Measurements from ENCODE around the gene PTPRZ1. TPM values are rescaled to one million over a fixed set of nuclear protein-coding genes. Genes with fewer than 3 reads are reported as not detected.

PTPRZ1 gene
- total RNA-seq, 2 experiments from 2014 or later = not detected

- H3K27me3 Mint-ChIP-seq = no peaks in the 10 kb centered on the region
- no peak for DNase-seq
- no peak overlapping the region for H3K27ac Mint-ChIP-seq
- H3K4me1 Mint-ChIP-seq = no peaks in the 10 kb centered on the region
- no peak overlapping the region for H3K4me3 Mint-ChIP-seq
- H3K9me3 Mint-ChIP-seq = no peaks in the 10 kb centered on the region
- H3K36me3 Mint-ChIP-seq = no peaks in the 10 kb centered on the region
Observed at GRCh38 chr7:122033641-122034040, 160.7 kb downstream of the PTPRZ1 start.

- Mint-ChIP-seq H3K4me3 (no peak overlapping the region), H3K4me1 (no peaks in the 10 kb centered on the region), H3K9me3 (no peaks in the 10 kb centered on the region), H3K36me3 (no peaks in the 10 kb centered on the region), H3K27ac (no peak overlapping the region), H3K27me3 (no peaks in the 10 kb centered on the region)
- no peak for DNase-seq
Observed at GRCh38 chr7:122035876-122036275, 162.9 kb downstream of the PTPRZ1 start.

GRCh38 chr7:122038134-122038533 is 165.2 kb downstream of the PTPRZ1 start:
- Mint-ChIP-seq H3K4me1 (no peaks in the 10 kb centered on the region), H3K4me3 (no peak overlapping the region), H3K9me3 (no peaks in the 10 kb centered on the region), H3K27me3 (no peaks in the 10 kb centered on the region), H3K27ac (no peak overlapping the region), H3K36me3 (no peaks in the 10 kb centered on the region)
- no peak for DNase-seq

DNA sequence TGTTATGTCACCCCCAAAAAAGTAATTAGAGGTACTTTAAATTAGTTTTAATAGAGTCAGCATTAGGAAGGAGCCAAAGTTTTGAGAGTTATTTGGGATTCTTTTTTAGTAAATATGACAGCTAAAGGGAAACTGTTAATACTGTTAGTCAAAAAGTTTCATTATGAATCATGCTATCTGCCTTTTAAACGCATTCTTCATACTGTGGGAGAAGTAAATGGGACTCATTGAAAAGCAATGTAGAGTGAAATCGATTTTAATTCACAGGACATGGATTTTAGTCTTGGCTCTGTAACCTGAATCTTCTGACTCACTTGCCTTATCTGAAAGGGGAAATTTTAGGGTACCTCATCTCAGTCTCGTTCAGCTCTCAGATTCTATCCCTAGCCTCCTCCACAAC is 165.9 kb downstream of the PTPRZ1 start:
- no peak for DNase-seq
- H3K4me1 Mint-ChIP-seq = no peaks in the 10 kb centered on the region
- no peak overlapping the region for H3K27ac Mint-ChIP-seq
- no peaks in the 10 kb centered on the region for H3K27me3 Mint-ChIP-seq
- H3K36me3 Mint-ChIP-seq = no peaks in the 10 kb centered on the region
- H3K9me3 Mint-ChIP-seq = no peaks in the 10 kb centered on the region
- H3K4me3 Mint-ChIP-seq = no peak overlapping the region

- no peaks in the 10 kb centered on the region for H3K27me3 Mint-ChIP-seq
- no peak for DNase-seq
- H3K36me3 Mint-ChIP-seq = no peaks in the 10 kb centered on the region
- no peaks in the 10 kb centered on the region for H3K9me3 Mint-ChIP-seq
- no peak overlapping the region for H3K27ac Mint-ChIP-seq
- H3K4me1 Mint-ChIP-seq = no peaks in the 10 kb centered on the region
- H3K4me3 Mint-ChIP-seq = no peak overlapping the region
Observed at GRCh38 chr7:122040147-122040546, 167.2 kb downstream of the PTPRZ1 start.

DNA sequence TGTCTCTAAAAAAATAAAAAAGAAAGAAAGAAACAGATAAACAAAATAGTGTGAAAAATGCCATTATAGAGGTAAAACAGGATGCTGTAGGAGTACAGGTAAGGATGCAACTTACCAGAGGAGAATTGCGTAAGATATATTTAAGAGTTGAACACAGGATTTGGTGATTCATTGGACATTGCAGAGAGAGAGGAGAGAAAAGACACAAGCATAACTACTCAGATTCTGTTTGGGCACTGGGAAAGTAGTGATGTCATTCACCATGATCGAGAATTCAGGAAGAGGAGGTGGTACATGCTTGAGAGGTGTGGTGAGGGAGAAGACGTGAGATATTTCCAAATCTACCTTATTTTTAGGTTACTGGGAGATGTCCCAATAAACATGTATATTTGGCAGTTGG is 173.4 kb downstream of the PTPRZ1 start:
- H3K36me3 Mint-ChIP-seq = no peaks in the 10 kb centered on the region
- H3K4me1 Mint-ChIP-seq = no peaks in the 10 kb centered on the region
- no peaks in the 10 kb centered on the region for H3K9me3 Mint-ChIP-seq
- DNase-seq = no peak
- no peak overlapping the region for H3K27ac Mint-ChIP-seq
- H3K27me3 Mint-ChIP-seq = peaks cover 4% of the 10 kb centered on the region
- H3K4me3 Mint-ChIP-seq = no peak overlapping the region

- Mint-ChIP-seq H3K4me1 (no peaks in the 10 kb centered on the region), H3K27ac (no peak overlapping the region), H3K27me3 (no peaks in the 10 kb centered on the region), H3K9me3 (no peaks in the 10 kb centered on the region), H3K4me3 (no peak overlapping the region), H3K36me3 (no peaks in the 10 kb centered on the region)
- DNase-seq = no peak
Observed at GRCh38 chr7:122054393-122054792, 181.4 kb downstream of the PTPRZ1 start.

DNA sequence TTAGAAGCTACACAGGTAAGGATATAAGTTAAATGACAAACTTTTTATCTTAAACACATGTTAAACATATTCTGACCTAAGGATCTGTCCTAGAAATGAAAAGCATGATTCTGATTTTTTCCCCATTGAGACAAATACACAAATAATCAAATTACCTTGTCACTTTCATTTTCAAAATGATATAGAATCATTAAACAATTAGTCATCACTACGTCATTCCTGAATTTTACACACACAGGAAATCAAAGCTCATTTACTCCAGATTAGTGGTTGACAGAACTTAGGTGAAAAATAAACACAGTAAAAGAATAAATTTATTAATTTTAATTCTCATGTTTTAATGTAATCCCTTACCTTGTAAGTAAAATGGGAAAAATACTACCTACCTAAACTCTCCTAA is 182.1 kb downstream of the PTPRZ1 start:
- Mint-ChIP-seq H3K9me3 (no peaks in the 10 kb centered on the region), H3K36me3 (no peaks in the 10 kb centered on the region), H3K27ac (no peak overlapping the region), H3K4me3 (no peak overlapping the region), H3K27me3 (no peaks in the 10 kb centered on the region), H3K4me1 (no peaks in the 10 kb centered on the region)
- DNase-seq = no peak

GRCh38 chr7:122056977-122057376 is 184.0 kb downstream of the PTPRZ1 start:
- DNase-seq = no peak
- Mint-ChIP-seq H3K27me3 (no peaks in the 10 kb centered on the region), H3K36me3 (no peaks in the 10 kb centered on the region), H3K4me3 (no peak overlapping the region), H3K9me3 (no peaks in the 10 kb centered on the region), H3K27ac (no peak overlapping the region), H3K4me1 (no peaks in the 10 kb centered on the region)

GRCh38 chr7:122059542-122059941 is 186.6 kb downstream of the PTPRZ1 start:
- no peak overlapping the region for H3K27ac Mint-ChIP-seq
- no peaks in the 10 kb centered on the region for H3K27me3 Mint-ChIP-seq
- no peak for DNase-seq
- no peaks in the 10 kb centered on the region for H3K4me1 Mint-ChIP-seq
- no peaks in the 10 kb centered on the region for H3K36me3 Mint-ChIP-seq
- H3K9me3 Mint-ChIP-seq = no peaks in the 10 kb centered on the region
- H3K4me3 Mint-ChIP-seq = no peak overlapping the region

DNA sequence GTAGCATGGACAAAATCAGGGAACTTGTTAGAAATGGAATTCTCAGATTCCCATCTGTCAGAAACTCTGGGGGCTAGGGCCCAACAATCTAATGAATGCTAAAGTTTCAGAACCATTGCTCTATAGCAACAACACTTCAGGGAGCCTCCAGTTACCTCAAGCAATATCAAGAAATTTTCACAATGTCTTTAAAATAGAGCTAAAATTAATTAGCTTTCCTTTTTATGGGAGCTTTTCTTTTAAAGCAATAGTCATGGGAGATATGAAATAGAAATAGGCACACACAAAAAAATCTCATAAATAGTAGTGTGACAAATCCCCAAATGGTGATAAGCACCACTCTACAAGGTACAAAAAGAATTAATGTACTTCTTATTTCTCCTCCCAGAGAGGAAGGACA is 190.2 kb downstream of the PTPRZ1 start:
- Mint-ChIP-seq H3K27ac (no peak overlapping the region), H3K4me3 (no peak overlapping the region), H3K36me3 (no peaks in the 10 kb centered on the region), H3K4me1 (no peaks in the 10 kb centered on the region), H3K9me3 (no peaks in the 10 kb centered on the region), H3K27me3 (no peaks in the 10 kb centered on the region)
- no peak for DNase-seq

- Mint-ChIP-seq H3K36me3 (no peaks in the 10 kb centered on the region), H3K4me1 (no peaks in the 10 kb centered on the region), H3K27me3 (no peaks in the 10 kb centered on the region), H3K27ac (no peak overlapping the region), H3K9me3 (no peaks in the 10 kb centered on the region), H3K4me3 (no peak overlapping the region)
- no peak for DNase-seq
Observed at GRCh38 chr7:122064971-122065370, 192.0 kb downstream of the PTPRZ1 start.

GRCh38 chr7:122067077-122067476 is 194.1 kb downstream of the PTPRZ1 start:
- Mint-ChIP-seq H3K27me3 (no peaks in the 10 kb centered on the region), H3K4me1 (no peaks in the 10 kb centered on the region), H3K36me3 (no peaks in the 10 kb centered on the region), H3K27ac (no peak overlapping the region), H3K9me3 (no peaks in the 10 kb centered on the region), H3K4me3 (no peak overlapping the region)
- no peak for DNase-seq

DNA sequence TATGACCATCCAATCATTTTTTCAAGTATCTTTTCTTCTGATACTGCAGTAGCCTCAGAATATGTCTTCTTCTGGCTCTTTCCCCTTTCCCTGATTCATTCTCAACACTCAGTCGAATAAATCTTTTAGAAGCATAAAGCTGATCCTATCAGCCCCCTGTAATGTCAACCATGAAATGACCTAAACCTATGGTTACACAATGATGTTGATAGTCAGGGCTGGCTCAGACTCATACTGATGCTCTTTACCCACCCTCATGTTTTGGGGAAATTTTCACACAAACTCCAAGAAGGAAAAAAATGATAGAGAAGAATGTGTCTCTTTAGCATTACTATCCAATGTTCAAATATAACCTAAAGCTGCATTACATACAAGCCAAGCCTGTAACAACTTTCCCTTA is 195.1 kb downstream of the PTPRZ1 start:
- Mint-ChIP-seq H3K36me3 (no peaks in the 10 kb centered on the region), H3K27ac (no peak overlapping the region), H3K27me3 (no peaks in the 10 kb centered on the region), H3K9me3 (no peaks in the 10 kb centered on the region), H3K4me3 (no peak overlapping the region), H3K4me1 (no peaks in the 10 kb centered on the region)
- no peak for DNase-seq

DNA sequence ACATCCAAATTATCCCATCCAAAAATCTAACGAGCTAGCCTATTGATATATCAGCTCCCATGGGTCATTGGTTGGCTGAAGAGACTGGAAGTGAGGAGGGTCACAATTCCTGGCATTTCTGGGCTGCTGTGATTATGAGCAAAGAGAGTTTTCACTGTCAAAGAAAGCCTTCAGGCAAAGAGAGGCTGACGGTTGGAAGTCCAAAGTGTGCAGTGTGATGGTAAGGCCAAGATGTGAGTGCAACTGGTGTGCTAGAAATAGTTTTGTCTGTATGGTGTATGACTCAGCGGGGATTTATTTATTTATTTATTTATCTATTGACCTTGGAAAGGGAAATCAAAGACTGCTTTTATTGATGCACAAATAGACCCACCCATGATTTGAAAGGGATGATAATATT is 196.0 kb downstream of the PTPRZ1 start:
- no peak for DNase-seq
- Mint-ChIP-seq H3K27me3 (no peaks in the 10 kb centered on the region), H3K4me1 (no peaks in the 10 kb centered on the region), H3K4me3 (no peak overlapping the region), H3K27ac (no peak overlapping the region), H3K36me3 (no peaks in the 10 kb centered on the region), H3K9me3 (no peaks in the 10 kb centered on the region)

DNA sequence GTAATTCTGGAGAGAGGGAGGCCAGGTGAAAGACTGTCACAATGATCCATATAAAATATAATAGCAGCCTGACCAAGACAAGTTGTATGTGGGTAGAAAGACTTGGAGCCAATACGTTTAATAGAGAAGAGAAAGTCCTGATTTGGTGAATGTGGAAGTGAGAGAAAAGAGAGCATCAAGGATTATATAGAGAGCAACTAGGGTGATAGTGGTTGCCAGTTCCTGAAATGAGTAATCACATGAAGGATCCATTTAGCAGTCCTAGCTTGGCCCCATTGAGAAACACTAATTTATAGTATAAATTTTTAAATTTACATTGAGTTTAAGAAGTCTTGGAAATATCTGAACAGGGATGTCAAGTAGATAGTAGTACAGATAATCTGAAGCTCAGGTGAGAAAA is 197.1 kb downstream of the PTPRZ1 start:
- Mint-ChIP-seq H3K36me3 (no peaks in the 10 kb centered on the region), H3K27ac (no peak overlapping the region), H3K9me3 (peaks cover 2% of the 10 kb centered on the region), H3K4me1 (no peaks in the 10 kb centered on the region), H3K4me3 (no peak overlapping the region), H3K27me3 (no peaks in the 10 kb centered on the region)
- no peak for DNase-seq

GRCh38 chr7:122070834-122071233 is 197.9 kb downstream of the PTPRZ1 start:
- H3K27me3 Mint-ChIP-seq = no peaks in the 10 kb centered on the region
- H3K4me3 Mint-ChIP-seq = no peak overlapping the region
- no peak overlapping the region for H3K27ac Mint-ChIP-seq
- no peaks in the 10 kb centered on the region for H3K4me1 Mint-ChIP-seq
- H3K36me3 Mint-ChIP-seq = peaks cover 2% of the 10 kb centered on the region
- peaks cover 2% of the 10 kb centered on the region for H3K9me3 Mint-ChIP-seq
- no peak for DNase-seq

Data from activated naive CD8-positive, alpha-beta T cell treated with anti-CD3 and anti-CD28 coated beads for 36 hours (primary cell).